A673 (cell line): ENCODE results near the gene ZNF524.

Experiments
- CTCF ChIP-seq: fragments of 300-800, 200-600 bp; sonication (generic); conservative IDR thresholded peaks from 2 replicates; pipeline ENCODE4 v1.5.1; 2017; ENCODE audit warnings: low read depth, mild to moderate bottlenecking, antibody characterized with exemption, low read length, moderate library complexity, mixed read lengths
- EZH2 ChIP-seq: fragments of 200-600 bp; sonication (generic); IDR thresholded peaks from 2 replicates; pipeline ENCODE4 v1.6.1; 2017; ENCODE audit warnings: borderline replicate concordance, low read depth, mild to moderate bottlenecking, mixed read lengths, antibody characterized with exemption, low read length; ENCODE audit not compliant: poor library complexity, severe bottlenecking

- TF ChIP-seq CTCF (no peak), EZH2 (no peak)
These were observed 49.8 kb upstream of the ZNF524 start for GRCh38 chr19:55550321-55550650.
